CD4-positive, alpha-beta T cell (primary cell): ENCODE data around the gene LRCH3. TPM values are rescaled to one million over a fixed set of nuclear protein-coding genes. Genes with fewer than 3 reads are reported as not detected.

ENCODE experiments used
- ATAC-seq: fragments of 200-7000 bp; cut with Tn5 transposase; one replicate; pipeline ENCODE4 v1.10.0; 2022; ENCODE audit warnings: mild to moderate bottlenecking; ENCODE audit not compliant: poor library complexity
- CTCF ChIA-PET: fragments of 350-600 bp; sonication (Branson Sonifier 250); formaldehyde crosslinking; loops from one replicate; lab custom pipeline; 2021; ENCODE audit warnings: antibody characterized with exemption, inconsistent platforms; lab: Charles Lee
- POLR2A ChIA-PET: fragments of 350-600 bp; sonication (Branson Sonifier 250); formaldehyde crosslinking; loops from one replicate; lab custom pipeline; 2021; ENCODE audit warnings: antibody characterized with exemption, inconsistent platforms; lab: Charles Lee
- DNase-seq, 14 experiments: peaks; one replicate each; pipeline ENCODE4 v3.0.0-alpha.2; 2013 to 2020; ENCODE audit warnings: mixed read lengths in 2 of 14
- H3K27ac ChIP-seq, 2 donors: one replicate each; pipeline versions ENCODE4 v1.5.1 to v1.7.0; 2013; ENCODE audit warnings: low read length in 2 of 2, low read depth in 1 of 2, mild to moderate bottlenecking in 1 of 2
- H3K27me3 ChIP-seq, 2 experiments: 1 replicate in 1 of 2; 2 replicates in 1 of 2; pipeline versions ENCODE4 v1.6.1 to v1.7.0; 2013; ENCODE audit warnings: low read length in 2 of 2, control low read depth in 1 of 2, mild to moderate bottlenecking in 1 of 2, moderate library complexity in 1 of 2; ENCODE audit not compliant: insufficient read depth in 2 of 2, control insufficient read depth in 1 of 2
- H3K36me3 ChIP-seq: one replicate; pipeline ENCODE4 v1.6.1; 2013; ENCODE audit warnings: low read length, control low read depth; ENCODE audit not compliant: insufficient read depth
- H3K4me1 ChIP-seq: one replicate; pipeline ENCODE4 v1.6.1; 2013; ENCODE audit warnings: low read length, control low read depth; ENCODE audit not compliant: insufficient read depth
- H3K4me3 ChIP-seq: one replicate; pipeline ENCODE4 v1.5.1; 2013; ENCODE audit warnings: mild to moderate bottlenecking, low read length, moderate library complexity
- H3K9me3 ChIP-seq, 2 experiments: 1 replicate in 1 of 2; 2 replicates in 1 of 2; pipeline versions ENCODE4 v1.6.1 to v1.7.0; 2013; ENCODE audit warnings: low read length in 2 of 2, mild to moderate bottlenecking in 2 of 2, control low read depth in 1 of 2, moderate library complexity in 1 of 2; ENCODE audit not compliant: control insufficient read depth in 1 of 2, insufficient read depth in 1 of 2
- H3K27ac Mint-ChIP-seq: one replicate; pipeline ENCODE4 v1.8.0; 2020; ENCODE audit warnings: mixed read lengths
- H3K27me3 Mint-ChIP-seq: one replicate; pipeline ENCODE4 v1.8.0; 2021; ENCODE audit warnings: mixed read lengths
- H3K36me3 Mint-ChIP-seq: one replicate; pipeline ENCODE4 v1.8.0; 2021; ENCODE audit warnings: low read depth, mixed read lengths
- H3K4me1 Mint-ChIP-seq: one replicate; pipeline ENCODE4 v1.8.0; 2021; ENCODE audit warnings: low read depth, mixed read lengths
- H3K4me3 Mint-ChIP-seq: one replicate; pipeline ENCODE4 v1.8.0; 2020; ENCODE audit warnings: mild to moderate bottlenecking, mixed read lengths
- H3K9me3 Mint-ChIP-seq: one replicate; pipeline ENCODE4 v1.8.0; 2020; ENCODE audit warnings: mixed read lengths
- intact Hi-C, 2 experiments: fragments of 100-400 bp; cut with DNase I in 1 of 2; cut with micrococcal nuclease in 1 of 2; formaldehyde crosslinking; loops; one replicate each; pipeline versions ENCODE4 v1.15.1 to v1.9.0; 2023 to 2025; cut with DNase I, micrococcal nuclease
- total RNA-seq, 174 experiments: library from RNA in 2 of 174; stranded (reverse) in 2 of 174; gene quantifications; one replicate each; pipeline ENCODE4 v1.2.3 and lab custom pipeline; 2021 to 2026
- TF ChIP-seq, protein P1 (sequence below): fragments of 200-600 bp; IDR thresholded peaks from one replicate; pipeline ENCODE4 v1.8.0; 2022; ENCODE audit warnings: antibody characterized with exemption, mild to moderate bottlenecking

The LRCH3 gene
- total RNA-seq, 2 experiments from 2014 or later: 31.5 to 37.6 TPM

DNA sequence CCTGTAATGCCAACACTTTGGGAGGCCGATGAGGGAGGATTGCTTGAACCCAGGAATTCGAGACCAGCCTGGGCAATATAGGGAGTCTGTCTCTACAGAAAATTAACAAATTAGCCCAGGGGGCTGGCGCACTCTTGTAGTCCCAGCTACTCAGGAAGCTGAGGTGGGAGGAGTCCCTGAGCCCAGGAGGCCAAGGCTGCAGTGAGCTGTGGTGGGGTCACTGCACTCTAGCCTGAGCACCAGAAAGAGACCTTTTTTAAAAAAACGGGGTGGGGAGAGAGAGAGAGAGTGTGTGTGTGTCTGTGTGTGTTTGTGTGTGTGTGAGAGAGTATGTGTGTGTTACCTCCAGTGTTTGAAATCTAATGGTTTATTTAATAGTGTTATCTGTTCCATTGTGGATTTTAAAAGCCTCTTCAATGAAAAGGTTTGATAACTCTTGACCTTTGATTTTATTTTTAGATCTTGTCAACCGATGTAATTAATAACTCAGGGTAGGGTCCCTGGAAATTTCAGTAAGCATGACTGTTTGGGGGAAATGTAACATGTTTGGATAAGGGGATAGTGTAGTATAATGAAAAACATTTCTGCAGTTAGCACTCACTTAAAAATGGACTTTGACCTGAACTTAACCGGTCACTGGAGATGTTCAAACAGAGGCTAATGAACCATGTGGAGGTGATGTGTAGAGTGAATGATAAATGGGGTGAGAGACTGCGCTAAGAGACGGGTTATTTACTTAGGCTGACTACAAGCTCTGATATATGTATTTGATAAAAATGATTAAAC, 29.7 kb downstream of the LRCH3 start:
- TF ChIP-seq, protein P1, sequence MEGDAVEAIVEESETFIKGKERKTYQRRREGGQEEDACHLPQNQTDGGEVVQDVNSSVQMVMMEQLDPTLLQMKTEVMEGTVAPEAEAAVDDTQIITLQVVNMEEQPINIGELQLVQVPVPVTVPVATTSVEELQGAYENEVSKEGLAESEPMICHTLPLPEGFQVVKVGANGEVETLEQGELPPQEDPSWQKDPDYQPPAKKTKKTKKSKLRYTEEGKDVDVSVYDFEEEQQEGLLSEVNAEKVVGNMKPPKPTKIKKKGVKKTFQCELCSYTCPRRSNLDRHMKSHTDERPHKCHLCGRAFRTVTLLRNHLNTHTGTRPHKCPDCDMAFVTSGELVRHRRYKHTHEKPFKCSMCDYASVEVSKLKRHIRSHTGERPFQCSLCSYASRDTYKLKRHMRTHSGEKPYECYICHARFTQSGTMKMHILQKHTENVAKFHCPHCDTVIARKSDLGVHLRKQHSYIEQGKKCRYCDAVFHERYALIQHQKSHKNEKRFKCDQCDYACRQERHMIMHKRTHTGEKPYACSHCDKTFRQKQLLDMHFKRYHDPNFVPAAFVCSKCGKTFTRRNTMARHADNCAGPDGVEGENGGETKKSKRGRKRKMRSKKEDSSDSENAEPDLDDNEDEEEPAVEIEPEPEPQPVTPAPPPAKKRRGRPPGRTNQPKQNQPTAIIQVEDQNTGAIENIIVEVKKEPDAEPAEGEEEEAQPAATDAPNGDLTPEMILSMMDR: no peak
- no peaks in the 10 kb centered on the region for H3K4me1 ChIP-seq
- Mint-ChIP-seq H3K4me3 (no peak overlapping the region), H3K27me3 (no peaks in the 10 kb centered on the region), H3K4me1 (no peaks in the 10 kb centered on the region), H3K27ac (no peak overlapping the region), H3K9me3 (no peaks in the 10 kb centered on the region), H3K36me3 (peaks cover 58% of the 10 kb centered on the region)
- intact Hi-C loops: no loop called here
- peaks cover 24% of the 10 kb centered on the region for H3K36me3 ChIP-seq
- no peaks in the 10 kb centered on the region for H3K9me3 ChIP-seq
- ChIA-PET POLR2A (no interaction called here), CTCF (no interaction called here)
- H3K4me3 ChIP-seq: no peak overlapping the region
- H3K27me3 ChIP-seq: no peaks in the 10 kb centered on the region
- ATAC-seq: no peak
- no peak for DNase-seq
- no peak overlapping the region for H3K27ac ChIP-seq

DNA sequence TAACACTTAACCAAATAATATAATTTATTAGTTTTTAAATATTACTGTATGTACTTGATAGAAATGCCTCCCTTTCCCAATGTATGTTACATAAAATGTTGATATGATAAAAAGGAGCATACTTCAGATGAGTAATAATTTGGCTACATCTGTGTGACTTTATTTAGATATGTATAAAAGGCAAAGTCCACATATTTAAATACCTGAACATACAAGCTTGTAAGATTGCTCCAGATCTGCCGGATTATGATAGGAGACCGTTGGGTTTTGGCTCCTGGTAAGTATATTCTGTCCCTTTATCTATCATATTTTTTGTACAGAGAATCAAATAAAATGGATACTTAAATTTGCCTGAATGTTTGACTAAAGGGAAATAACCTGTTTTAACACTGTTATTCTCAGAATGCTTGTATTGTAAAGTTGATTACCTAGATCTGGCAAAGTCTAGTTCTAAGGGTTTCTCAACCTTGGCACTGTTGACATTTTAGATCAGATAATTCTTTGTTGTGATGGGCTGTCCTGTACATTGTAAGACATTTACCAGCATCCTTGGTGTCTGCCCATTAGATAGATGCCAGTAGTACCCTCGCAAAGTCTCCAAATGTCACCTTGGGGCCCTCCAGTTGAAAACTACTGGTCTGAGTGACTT, 38.5 kb downstream of the LRCH3 start:
- no peaks in the 10 kb centered on the region for H3K27me3 Mint-ChIP-seq
- CTCF ChIA-PET: no interaction called here
- no peak for ATAC-seq
- Histone ChIP-seq H3K27me3 (no peaks in the 10 kb centered on the region), H3K36me3 (peaks cover 64% of the 10 kb centered on the region), H3K27ac (no peak overlapping the region), H3K4me3 (no peak overlapping the region), H3K4me1 (no peaks in the 10 kb centered on the region), H3K9me3 (no peaks in the 10 kb centered on the region)
- no peaks in the 10 kb centered on the region for H3K9me3 Mint-ChIP-seq
- TF ChIP-seq, protein P1: no peak
- peaks cover 79% of the 10 kb centered on the region for H3K36me3 Mint-ChIP-seq
- no peak for DNase-seq
- H3K4me1 Mint-ChIP-seq: no peaks in the 10 kb centered on the region
- H3K4me3 Mint-ChIP-seq: no peak overlapping the region
- no peak overlapping the region for H3K27ac Mint-ChIP-seq
- POLR2A ChIA-PET: no interaction called here
- intact Hi-C loops: no loop called here

DNA sequence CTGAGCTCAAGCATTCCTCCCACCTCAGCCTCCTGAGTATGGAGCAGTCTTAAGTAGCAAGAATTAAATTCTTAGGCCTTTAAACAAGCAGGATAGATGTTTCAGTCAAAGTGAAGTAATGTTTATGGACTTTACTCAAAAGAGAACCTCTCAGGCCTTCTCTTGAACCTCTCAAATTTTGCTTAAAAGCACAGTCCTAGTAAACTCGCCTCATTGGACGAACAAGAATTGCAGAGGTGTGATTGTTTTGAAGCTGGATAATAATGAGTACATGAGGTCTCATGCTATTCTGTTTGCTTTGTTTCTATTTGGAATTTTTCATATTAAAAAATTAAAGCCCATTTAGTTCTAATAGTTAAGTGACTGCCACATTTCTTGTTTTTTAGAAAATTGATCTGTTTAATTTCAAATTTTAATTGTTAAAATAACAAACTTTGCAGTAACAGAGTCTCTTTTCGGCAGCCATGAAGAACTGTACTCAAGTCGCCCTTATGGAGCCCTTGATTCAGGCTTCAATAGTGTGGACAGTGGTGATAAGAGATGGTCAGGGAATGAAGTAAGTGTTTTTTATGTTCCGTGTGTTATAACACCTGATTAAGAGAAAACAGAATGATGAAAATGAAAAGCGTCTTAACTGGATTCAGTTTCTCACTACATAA, 39.4 kb downstream of the LRCH3 start:
- CTCF ChIA-PET: no interaction called here
- intact Hi-C loops: no loop called here
- no peaks in the 10 kb centered on the region for H3K4me1 Mint-ChIP-seq
- H3K27ac Mint-ChIP-seq: no peak overlapping the region
- no peaks in the 10 kb centered on the region for H3K27me3 Mint-ChIP-seq
- no peaks in the 10 kb centered on the region for H3K4me1 ChIP-seq
- peaks cover 79% of the 10 kb centered on the region for H3K36me3 Mint-ChIP-seq
- no peak overlapping the region for H3K4me3 ChIP-seq
- TF ChIP-seq, protein P1: no peak
- DNase-seq: no peak
- no peaks in the 10 kb centered on the region for H3K27me3 ChIP-seq
- H3K9me3 ChIP-seq: no peaks in the 10 kb centered on the region
- no peak overlapping the region for H3K27ac ChIP-seq
- ATAC-seq: no peak
- H3K4me3 Mint-ChIP-seq: no peak overlapping the region
- POLR2A ChIA-PET: no interaction called here
- no peaks in the 10 kb centered on the region for H3K9me3 Mint-ChIP-seq
- H3K36me3 ChIP-seq: peaks cover 64% of the 10 kb centered on the region
